Measurements from ENCODE around the gene IPO5.

DNA sequence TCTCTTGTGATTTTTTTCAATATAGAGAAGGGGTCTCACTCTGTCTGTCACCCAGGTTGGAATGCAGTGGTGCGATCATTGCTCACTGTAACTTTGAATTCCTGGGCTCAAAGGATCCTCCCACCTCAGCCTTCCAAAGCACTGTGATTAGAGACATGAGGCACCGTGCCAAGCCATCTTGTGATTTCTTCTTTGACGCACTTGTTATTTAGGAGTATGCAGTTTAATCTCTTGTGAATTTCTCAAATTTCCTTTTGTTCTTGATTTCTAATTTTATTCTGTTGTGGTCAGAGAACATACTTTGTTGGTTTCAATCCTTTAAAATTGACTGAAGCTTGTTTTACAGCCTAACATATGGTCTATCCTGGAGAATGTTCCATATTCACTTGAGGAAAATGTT lies 14.5 kb downstream of the IPO5 start:
- no peak for TF ChIP-seq POLR2A (IDR thresholded peaks at IDR 0.05)
- TF ChIP-seq, protein P1, sequence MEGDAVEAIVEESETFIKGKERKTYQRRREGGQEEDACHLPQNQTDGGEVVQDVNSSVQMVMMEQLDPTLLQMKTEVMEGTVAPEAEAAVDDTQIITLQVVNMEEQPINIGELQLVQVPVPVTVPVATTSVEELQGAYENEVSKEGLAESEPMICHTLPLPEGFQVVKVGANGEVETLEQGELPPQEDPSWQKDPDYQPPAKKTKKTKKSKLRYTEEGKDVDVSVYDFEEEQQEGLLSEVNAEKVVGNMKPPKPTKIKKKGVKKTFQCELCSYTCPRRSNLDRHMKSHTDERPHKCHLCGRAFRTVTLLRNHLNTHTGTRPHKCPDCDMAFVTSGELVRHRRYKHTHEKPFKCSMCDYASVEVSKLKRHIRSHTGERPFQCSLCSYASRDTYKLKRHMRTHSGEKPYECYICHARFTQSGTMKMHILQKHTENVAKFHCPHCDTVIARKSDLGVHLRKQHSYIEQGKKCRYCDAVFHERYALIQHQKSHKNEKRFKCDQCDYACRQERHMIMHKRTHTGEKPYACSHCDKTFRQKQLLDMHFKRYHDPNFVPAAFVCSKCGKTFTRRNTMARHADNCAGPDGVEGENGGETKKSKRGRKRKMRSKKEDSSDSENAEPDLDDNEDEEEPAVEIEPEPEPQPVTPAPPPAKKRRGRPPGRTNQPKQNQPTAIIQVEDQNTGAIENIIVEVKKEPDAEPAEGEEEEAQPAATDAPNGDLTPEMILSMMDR (IDR thresholded peaks at IDR 0.05) = no peak
